Urinary bladder (tissue), 4 donors: ENCODE data around the gene BCL2L2. TPM values are rescaled to one million over a fixed set of nuclear protein-coding genes. Genes with fewer than 3 reads are reported as not detected.
A peak's percentile ranks its signal among the peaks of the same experiment; 100 is the strongest.

Experiments used
- DNase-seq: peaks from one replicate; pipeline ENCODE4 v3.0.0-alpha.2; 2015; ENCODE audit errors: extremely low spot score
- H3K27ac ChIP-seq: one replicate; pipeline ENCODE4 v1.5.1; 2013; ENCODE audit warnings: low read depth, mild to moderate bottlenecking, moderate library complexity
- H3K36me3 ChIP-seq: one replicate; pipeline ENCODE4 v1.6.1; 2013; ENCODE audit warnings: mild to moderate bottlenecking, moderate library complexity; ENCODE audit not compliant: insufficient read depth
- H3K4me1 ChIP-seq: one replicate; pipeline ENCODE4 v1.6.1; 2013; ENCODE audit warnings: mild to moderate bottlenecking, moderate library complexity; ENCODE audit not compliant: insufficient read depth
- H3K4me3 ChIP-seq: one replicate; pipeline ENCODE4 v1.5.1; 2013; ENCODE audit warnings: low read depth, low read length
- WGBS: extraction: QIAGEN DNeasy Blood & Tissue Kit; methylation state at CpG from one replicate; pipeline ENCODE4 v1.1.7; 2013; 5-methylcytosine and 5-hydroxymethylcytosine counted together
- polyA plus RNA-seq: library from polyadenylated mRNA; stranded (reverse); fragments of 200-250 nt; gene quantifications from one replicate; pipeline ENCODE4 v1.2.3, GENCODE V29; 2013
- total RNA-seq: library from RNA; depleted of rRNA; stranded (reverse); fragments of >200 nt; gene quantifications from one replicate; pipeline ENCODE4 v1.2.3, GENCODE V29; 2014
- donor health status: healthy with polysubstance abuse.
- donor health status: healthy.

The BCL2L2 gene
- total and polyA plus RNA-seq, 2 donors, result 19.2 to 118 TPM

- DNase-seq, result no peak
Observed at GRCh38 chr14:23307146-23307530, 505 bp downstream of the BCL2L2 start.

GRCh38 chr14:23307687-23308644 lies 1.3 kb downstream of the BCL2L2 start:
- Histone ChIP-seq H3K4me1 (no peaks in the 10 kb centered on the region), H3K36me3 (peaks cover 3% of the 10 kb centered on the region), H3K27ac (no peak overlapping the region), H3K4me3 (peak overlapping the region; percentile 56)
- 87% methylated on average over 22 of the region's 22 CpGs for WGBS
- DNase-seq, result no peak

More at GRCh38 chr14:23307146-23307530, 505 bp downstream of the BCL2L2 start:
- Histone ChIP-seq H3K4me3 (peak overlapping the region; percentile 56), H3K4me1 (no peaks in the 10 kb centered on the region), H3K27ac (peak overlapping the region; percentile 73), H3K36me3 (peaks cover 3% of the 10 kb centered on the region)
- 6% methylated on average over 5 of the region's 5 CpGs for WGBS

GRCh38 chr14:23308721-23309445 lies 2.2 kb downstream of the BCL2L2 start:
- DNase-seq, result no peak
- Histone ChIP-seq H3K4me3 (no peak overlapping the region), H3K27ac (no peak overlapping the region), H3K4me1 (no peaks in the 10 kb centered on the region), H3K36me3 (peaks cover 3% of the 10 kb centered on the region)
- 86% methylated on average over 17 of the region's 17 CpGs for WGBS

GRCh38 chr14:23310546-23310945 lies 3.9 kb downstream of the BCL2L2 start:
- Histone ChIP-seq H3K4me1 (no peaks in the 10 kb centered on the region), H3K36me3 (peaks cover 3% of the 10 kb centered on the region), H3K4me3 (no peak overlapping the region), H3K27ac (no peak overlapping the region)
- no peak for DNase-seq
- WGBS, result 90% methylated on average over 1 of the region's 1 CpG

DNA sequence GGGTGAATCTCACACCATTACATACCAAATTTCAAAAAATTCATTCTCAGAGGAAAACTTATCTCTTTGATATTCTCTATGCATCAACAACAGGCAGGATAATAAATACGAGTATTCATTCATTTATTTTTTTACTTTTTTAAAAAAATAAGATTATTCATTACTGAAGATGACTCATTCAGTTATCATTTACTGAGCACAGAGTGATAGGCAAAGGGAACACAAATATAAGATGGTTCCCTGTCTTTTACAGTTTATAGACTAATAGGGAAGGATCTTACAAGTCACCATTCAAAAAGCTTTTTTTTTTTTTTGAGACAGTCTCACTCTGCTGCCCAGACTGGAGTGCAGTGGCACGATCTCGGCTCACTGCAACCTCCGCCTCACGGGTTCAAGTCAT lies 9.7 kb downstream of the BCL2L2 start:
- H3K36me3 ChIP-seq, result peaks cover 2% of the 10 kb centered on the region
- WGBS, result 89% methylated on average over 5 of the region's 5 CpGs
- H3K27ac ChIP-seq, result no peak overlapping the region
- no peak overlapping the region for H3K4me3 ChIP-seq
- no peaks in the 10 kb centered on the region for H3K4me1 ChIP-seq
- no peak for DNase-seq

GRCh38 chr14:23319746-23320583 lies 13.3 kb downstream of the BCL2L2 start:
- no peak for DNase-seq
- Histone ChIP-seq H3K27ac (peak overlapping the region; percentile 79), H3K4me3 (no peak overlapping the region), H3K36me3 (peaks cover 10% of the 10 kb centered on the region), H3K4me1 (no peaks in the 10 kb centered on the region)
- WGBS, result 83% methylated on average over 17 of the region's 17 CpGs

GRCh38 chr14:23320584-23321571 lies 14.2 kb downstream of the BCL2L2 start, which contains the start of gene PABPN1:
TSS of gene PABPN1 (plus strand) at chr14:23321457. CDS start at chr14:23321470, 13 bp downstream.
- Histone ChIP-seq H3K36me3 (peaks cover 11% of the 10 kb centered on the region), H3K27ac (peak within 1 kb of the TSS; percentile 95), H3K4me1 (no peaks in the 10 kb centered on the region), H3K4me3 (peak within 1 kb of the TSS; percentile 73)
- peak; percentile 100 for DNase-seq
- WGBS, result 3% methylated on average over 63 of the region's 63 CpGs

GRCh38 chr14:23321572-23322547 lies 15.2 kb downstream of the BCL2L2 start:
- under 1% methylated on average over 63 of the region's 64 CpGs for WGBS
- peaks cover 11% of the 10 kb centered on the region for H3K36me3 ChIP-seq
- DNase-seq, result no peak
- H3K27ac ChIP-seq, result peak overlapping the region; percentile 95
- H3K4me3 ChIP-seq, result peak overlapping the region; percentile 73
- H3K4me1 ChIP-seq, result no peaks in the 10 kb centered on the region

GRCh38 chr14:23322568-23323517 lies 16.2 kb downstream of the BCL2L2 start:
- no peaks in the 10 kb centered on the region for H3K4me1 ChIP-seq
- 50% methylated on average over 10 of the region's 10 CpGs for WGBS
- H3K36me3 ChIP-seq, result peaks cover 9% of the 10 kb centered on the region
- H3K27ac ChIP-seq, result no peak overlapping the region
- no peak for DNase-seq
- H3K4me3 ChIP-seq, result peak overlapping the region; percentile 73

DNA sequence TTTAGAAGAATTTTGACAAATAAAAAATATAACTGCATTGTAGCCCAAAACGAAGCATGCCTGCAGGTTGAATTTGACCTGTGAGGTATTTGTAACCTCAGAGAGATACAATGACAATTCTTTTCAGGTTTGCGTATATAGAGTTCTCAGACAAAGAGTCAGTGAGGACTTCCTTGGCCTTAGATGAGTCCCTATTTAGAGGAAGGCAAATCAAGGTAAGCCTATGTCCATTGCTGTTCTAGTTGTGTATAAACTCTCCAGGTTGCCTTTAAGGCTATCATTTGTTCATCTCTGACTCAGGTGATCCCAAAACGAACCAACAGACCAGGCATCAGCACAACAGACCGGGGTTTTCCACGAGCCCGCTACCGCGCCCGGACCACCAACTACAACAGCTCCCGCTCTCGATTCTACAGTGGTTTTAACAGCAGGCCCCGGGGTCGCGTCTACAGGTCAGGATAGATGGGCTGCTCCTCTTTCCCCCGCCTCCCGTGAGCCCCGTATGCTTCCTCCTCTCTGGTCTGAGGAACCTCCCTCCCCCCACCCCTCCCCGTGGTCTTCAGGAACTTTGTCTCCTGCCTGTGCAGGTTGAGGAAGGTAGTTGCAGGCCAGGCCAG lies 17.3 kb downstream of the BCL2L2 start:
- H3K27ac ChIP-seq, result no peak overlapping the region

More for the DNA sequence above, 17.3 kb downstream of the BCL2L2 start:
- peaks cover 9% of the 10 kb centered on the region for H3K36me3 ChIP-seq
- no peaks in the 10 kb centered on the region for H3K4me1 ChIP-seq
- H3K4me3 ChIP-seq, result no peak overlapping the region
- WGBS, result 85% methylated on average over 18 of the region's 18 CpGs
- DNase-seq, result no peak
